ENCODE data around the gene LAS1L.
"Not testable (repeated sequence)": the region's sequence is repeated elsewhere in the genome, so short reads cannot be mapped to it uniquely, and the experiment has no call there.

LAS1L gene

GRCh38 chrX:65572971-65573370 is 38.4 kb upstream of the LAS1L start:
- Histone ChIP-seq H3K27ac (ENCODE audit: low read length) (no peak overlapping the region), H3K36me3 (replicated peaks; ENCODE audit: low read depth, low read length) (no peaks in the 10 kb centered on the region), H3K9ac (ENCODE audit: low read length) (no peak overlapping the region), H3K4me3 (ENCODE audit: low read length) (no peak overlapping the region), H3K4me1 (ENCODE audit: low read length) (peaks cover 9% of the 10 kb centered on the region), H3K9me3 (ENCODE audit: insufficient read depth, low read length) (no peaks in the 10 kb centered on the region), H3K27me3 (ENCODE audit: low read depth, low read length) (peaks cover under 1% of the 10 kb centered on the region; the same call in 1 of the 2 replicates), H2AFZ (ENCODE audit: low read depth, low read length) (no peak overlapping the region), H4K20me1 (ENCODE audit: insufficient read depth, low read length) (no peaks in the 10 kb centered on the region), H3K4me2 (ENCODE audit: low read length) (no peak overlapping the region), H3K79me2 (ENCODE audit: low read length) (no peaks in the 10 kb centered on the region)
- no peak for TF ChIP-seq EZH2phosphoT487 (IDR thresholded peaks at IDR 0.05; ENCODE audit: low read depth)
- TF ChIP-seq, protein P1, sequence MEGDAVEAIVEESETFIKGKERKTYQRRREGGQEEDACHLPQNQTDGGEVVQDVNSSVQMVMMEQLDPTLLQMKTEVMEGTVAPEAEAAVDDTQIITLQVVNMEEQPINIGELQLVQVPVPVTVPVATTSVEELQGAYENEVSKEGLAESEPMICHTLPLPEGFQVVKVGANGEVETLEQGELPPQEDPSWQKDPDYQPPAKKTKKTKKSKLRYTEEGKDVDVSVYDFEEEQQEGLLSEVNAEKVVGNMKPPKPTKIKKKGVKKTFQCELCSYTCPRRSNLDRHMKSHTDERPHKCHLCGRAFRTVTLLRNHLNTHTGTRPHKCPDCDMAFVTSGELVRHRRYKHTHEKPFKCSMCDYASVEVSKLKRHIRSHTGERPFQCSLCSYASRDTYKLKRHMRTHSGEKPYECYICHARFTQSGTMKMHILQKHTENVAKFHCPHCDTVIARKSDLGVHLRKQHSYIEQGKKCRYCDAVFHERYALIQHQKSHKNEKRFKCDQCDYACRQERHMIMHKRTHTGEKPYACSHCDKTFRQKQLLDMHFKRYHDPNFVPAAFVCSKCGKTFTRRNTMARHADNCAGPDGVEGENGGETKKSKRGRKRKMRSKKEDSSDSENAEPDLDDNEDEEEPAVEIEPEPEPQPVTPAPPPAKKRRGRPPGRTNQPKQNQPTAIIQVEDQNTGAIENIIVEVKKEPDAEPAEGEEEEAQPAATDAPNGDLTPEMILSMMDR (IDR thresholded peaks at IDR 0.05; ENCODE audit: low read depth, low read length) = no peak

DNA sequence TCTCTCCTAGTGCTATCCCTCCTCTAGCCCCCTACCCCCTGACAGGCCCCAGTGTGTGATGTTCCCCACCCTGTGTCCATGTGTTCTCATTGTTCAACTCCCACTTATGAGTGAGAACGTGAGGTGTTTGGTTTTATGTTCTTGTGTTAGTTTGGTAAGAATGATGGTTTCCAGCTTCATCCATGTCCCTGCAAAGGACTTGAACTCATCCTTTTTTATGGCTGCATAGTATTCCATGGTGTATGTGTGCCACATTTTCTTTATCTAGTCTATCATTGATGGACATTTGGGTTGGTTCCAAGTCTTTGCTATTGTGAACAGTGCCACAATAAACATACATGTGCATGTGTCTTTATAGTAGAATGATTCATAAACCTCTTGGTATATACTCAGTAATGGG is 28.3 kb upstream of the LAS1L start:
- H3K4me2 ChIP-seq (ENCODE audit: low read length); H3K36me3 ChIP-seq (replicated peaks; ENCODE audit: low read depth, low read length); H2AFZ ChIP-seq (ENCODE audit: low read depth, low read length); H3K27me3 ChIP-seq (ENCODE audit: low read depth, low read length); H3K27ac ChIP-seq (ENCODE audit: low read length); H3K9me3 ChIP-seq (ENCODE audit: insufficient read depth, low read length); H3K79me2 ChIP-seq (ENCODE audit: low read length); H3K4me1 ChIP-seq (ENCODE audit: low read length); H3K4me3 ChIP-seq (ENCODE audit: low read length); H3K9ac ChIP-seq (ENCODE audit: low read length); H4K20me1 ChIP-seq (ENCODE audit: insufficient read depth, low read length): not testable (repeated sequence)

GRCh38 chrX:65551489-65552339 is 17.1 kb upstream of the LAS1L start:
- Histone ChIP-seq H2AFZ (ENCODE audit: low read depth, low read length) (no peak overlapping the region), H3K79me2 (ENCODE audit: low read length) (no peaks in the 10 kb centered on the region), H3K27ac (ENCODE audit: low read length) (no peak overlapping the region), H3K27me3 (ENCODE audit: low read depth, low read length) (no peaks in the 10 kb centered on the region), H3K9ac (ENCODE audit: low read length) (no peak overlapping the region), H3K4me1 (ENCODE audit: low read length) (peaks cover 16% of the 10 kb centered on the region), H3K9me3 (ENCODE audit: insufficient read depth, low read length) (no peaks in the 10 kb centered on the region), H3K4me3 (ENCODE audit: low read length) (no peak overlapping the region), H3K4me2 (ENCODE audit: low read length) (no peak overlapping the region), H4K20me1 (ENCODE audit: insufficient read depth, low read length) (no peaks in the 10 kb centered on the region), H3K36me3 (replicated peaks; ENCODE audit: low read depth, low read length) (no peaks in the 10 kb centered on the region)
- TF ChIP-seq EZH2phosphoT487 (IDR thresholded peaks at IDR 0.05; ENCODE audit: low read depth) = no peak
- TF ChIP-seq, protein P1 (IDR thresholded peaks at IDR 0.05; ENCODE audit: low read depth, low read length) = no peak

DNA sequence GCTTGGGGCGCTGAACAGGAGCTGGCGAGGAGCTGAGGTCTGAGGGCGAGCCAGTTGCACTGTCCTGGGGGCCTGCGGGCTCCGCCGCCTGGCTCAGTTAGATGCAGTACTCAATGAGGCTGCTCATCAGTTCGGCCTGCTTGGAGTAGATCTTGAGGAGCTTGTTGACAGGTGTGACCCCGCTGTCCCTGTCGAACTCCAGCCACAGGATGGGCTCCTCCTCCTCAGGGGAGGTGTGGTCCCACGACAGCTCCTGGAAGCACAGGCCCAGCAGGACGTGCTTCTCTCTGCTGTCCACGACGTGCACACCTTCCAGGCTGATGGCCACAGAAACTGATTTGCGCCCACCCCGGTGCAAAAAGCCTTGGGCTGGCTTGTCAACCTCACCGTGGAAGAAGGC is 16.5 kb upstream of the LAS1L start:
- Histone ChIP-seq H3K36me3 (replicated peaks; ENCODE audit: low read depth, low read length) (no peaks in the 10 kb centered on the region), H3K27me3 (ENCODE audit: low read depth, low read length) (no peaks in the 10 kb centered on the region), H3K27ac (ENCODE audit: low read length) (no peak overlapping the region), H2AFZ (ENCODE audit: low read depth, low read length) (no peak overlapping the region), H4K20me1 (ENCODE audit: insufficient read depth, low read length) (no peaks in the 10 kb centered on the region), H3K4me1 (ENCODE audit: low read length) (peaks cover 10% of the 10 kb centered on the region), H3K79me2 (ENCODE audit: low read length) (no peaks in the 10 kb centered on the region), H3K9ac (ENCODE audit: low read length) (no peak overlapping the region), H3K4me3 (ENCODE audit: low read length) (no peak overlapping the region), H3K4me2 (ENCODE audit: low read length) (no peak overlapping the region), H3K9me3 (ENCODE audit: insufficient read depth, low read length) (no peaks in the 10 kb centered on the region)
- TF ChIP-seq, protein P1 (IDR thresholded peaks at IDR 0.05; ENCODE audit: low read depth, low read length) = no peak
- TF ChIP-seq EZH2phosphoT487 (IDR thresholded peaks at IDR 0.05; ENCODE audit: low read depth) = no peak
